ENCODE data around the gene NFIX. TPM values are rescaled to one million over a fixed set of nuclear protein-coding genes. Genes with fewer than 3 reads are reported as not detected.

The NFIX gene
- total RNA-seq, 1 experiment from 2014 or later, result 144 TPM

GRCh38 chr19:13064092-13064489 is 68.8 kb downstream of the NFIX start:
- no peaks in the 10 kb centered on the region for H3K36me3 ChIP-seq (ENCODE audit: control insufficient read depth, insufficient read depth, low read length)
- in situ Hi-C loops (cut with HindIII; ENCODE audit: low pct_unique_long_range_greater_than_20kb, low sequenced_read_pairs), result no loop called here
- TF ChIP-seq POLR2AphosphoS5 (IDR thresholded peaks at IDR 0.05; ENCODE audit: low read depth, low read length), result no peak
- TF ChIP-seq TCF7L2 (IDR thresholded peaks at IDR 0.05; ENCODE audit: low read depth, low read length), result no peak
- TF ChIP-seq REST (IDR thresholded peaks at IDR 0.05; ENCODE audit: insufficient read depth in 1 of 2, low read depth in 2 of 2, low read length in 1 of 2), result no peak
- no peak for TF ChIP-seq CTCF (IDR thresholded peaks at IDR 0.05)
- no peak for TF ChIP-seq SIN3A (IDR thresholded peaks at IDR 0.05; ENCODE audit: borderline replicate concordance, insufficient read depth, low read depth, low read length)

GRCh38 chr19:13066226-13066625 is 71.0 kb downstream of the NFIX start:
- no peak for DNase-seq (ENCODE audit: low read depth, low spot score)
- POLR2A ChIA-PET, result interaction anchor here (0.6 kb wide), 1 partner anchor 80 kb away, joined by 3 read pairs; no protein-coding TSS in a partner anchor
- Histone ChIP-seq H3K27ac (ENCODE audit: low read length) (no peak overlapping the region), H3K4me3 (ENCODE audit: low read depth in 2 of 2, low read length in 2 of 2) (no peak overlapping the region), H3K4me1 (ENCODE audit: control insufficient read depth, insufficient read depth, low read length) (peaks cover 34% of the 10 kb centered on the region), H3K36me3 (ENCODE audit: control insufficient read depth, insufficient read depth, low read length) (no peaks in the 10 kb centered on the region), H3K27me3 (ENCODE audit: control insufficient read depth, insufficient read depth, low read length) (no peaks in the 10 kb centered on the region), H3K9me3 (ENCODE audit: control insufficient read depth, insufficient read depth, low read depth, low read length) (no peaks in the 10 kb centered on the region)
- in situ Hi-C loops (cut with HindIII; ENCODE audit: low pct_unique_long_range_greater_than_20kb, low sequenced_read_pairs) (no loop called here), intact Hi-C loops (cut with micrococcal nuclease; ENCODE audit: unreplicated experiment) (no loop called here)
- no peak for ATAC-seq
- CTCF ChIA-PET, result interaction anchor here (0.6 kb wide), 1 partner anchor 45 kb away, joined by 3 read pairs; no protein-coding TSS in a partner anchor
- TF ChIP-seq CTCF (IDR thresholded peaks at IDR 0.05), result no peak
- no peak for TF ChIP-seq POLR2AphosphoS5 (IDR thresholded peaks at IDR 0.05; ENCODE audit: low read depth, low read length)
- no TSS peak for BruUV-seq (replicated peaks)

More at GRCh38 chr19:13064092-13064489, 68.8 kb downstream of the NFIX start:
- intact Hi-C loops (cut with micrococcal nuclease; ENCODE audit: unreplicated experiment), result no loop called here
- Histone ChIP-seq H3K9me3 (ENCODE audit: control insufficient read depth, insufficient read depth, low read depth, low read length) (no peaks in the 10 kb centered on the region), H3K27ac (ENCODE audit: low read length) (peak overlapping the region; percentile 17; the same call in 1 of the 2 replicates), H3K4me1 (ENCODE audit: control insufficient read depth, insufficient read depth, low read length) (peaks cover 45% of the 10 kb centered on the region), H3K27me3 (ENCODE audit: control insufficient read depth, insufficient read depth, low read length) (no peaks in the 10 kb centered on the region), H3K4me3 (ENCODE audit: low read depth in 2 of 2, low read length in 2 of 2) (no peak overlapping the region)
- BruUV-seq (replicated peaks), result no TSS peak
- no peak for DNase-seq (ENCODE audit: low read depth, low spot score)
- no peak for ATAC-seq
- ChIA-PET CTCF (no interaction called here), POLR2A (no interaction called here)

Data from Panc1 (cell line).